Hematopoietic multipotent progenitor cell treated with erythropoietin and hydrocortisone succinate and interleukin-3 and kit ligand, for 4 days (in vitro differentiated cells): ENCODE data around the gene FCRL6.

Experiments
- DNase-seq: peaks from one replicate; pipeline ENCODE4 v3.0.0-alpha.2; 2015

Gene FCRL6

GRCh38 chr1:159835862-159836525, 33.8 kb downstream of the FCRL6 start:
- DNase-seq, result peak; percentile 31

- peak; percentile 79 for DNase-seq
These were observed 36.6 kb downstream of the FCRL6 start for GRCh38 chr1:159838715-159839114.

DNA sequence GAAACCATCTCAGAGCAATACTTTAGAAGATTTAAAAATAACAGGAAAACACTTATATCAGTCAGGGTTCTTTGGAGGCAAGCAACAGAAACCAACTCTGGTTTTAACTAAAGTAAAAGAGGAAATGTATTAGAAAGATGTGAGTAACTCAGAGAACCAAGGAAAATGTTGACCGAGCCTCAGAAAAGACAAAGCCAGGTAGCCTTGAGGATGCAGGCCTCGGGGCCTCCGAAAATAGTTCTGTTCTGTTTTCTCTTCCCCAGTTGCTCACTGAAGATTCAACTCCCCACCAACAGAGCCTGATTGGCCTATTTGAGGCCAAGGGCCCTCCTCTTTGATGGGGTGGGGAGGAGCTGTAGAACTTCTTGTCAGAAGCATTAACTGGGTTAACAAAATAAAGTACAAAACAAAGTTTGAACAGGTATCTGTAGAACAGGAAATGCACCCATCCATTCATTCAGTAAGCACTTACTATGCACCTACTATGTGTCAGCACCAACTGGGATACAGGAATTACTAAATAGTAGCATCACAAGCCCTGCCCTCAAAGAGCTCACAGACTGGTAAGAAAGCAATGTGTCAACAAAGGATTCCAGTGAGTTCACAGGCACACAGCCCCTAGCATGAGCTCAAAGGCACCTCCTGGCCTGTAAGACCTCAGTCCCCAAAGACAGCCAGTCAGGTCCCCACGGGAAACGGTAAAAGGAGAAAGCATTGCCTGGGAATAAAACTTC, 37.1 kb downstream of the FCRL6 start:
- no peak for DNase-seq

DNA sequence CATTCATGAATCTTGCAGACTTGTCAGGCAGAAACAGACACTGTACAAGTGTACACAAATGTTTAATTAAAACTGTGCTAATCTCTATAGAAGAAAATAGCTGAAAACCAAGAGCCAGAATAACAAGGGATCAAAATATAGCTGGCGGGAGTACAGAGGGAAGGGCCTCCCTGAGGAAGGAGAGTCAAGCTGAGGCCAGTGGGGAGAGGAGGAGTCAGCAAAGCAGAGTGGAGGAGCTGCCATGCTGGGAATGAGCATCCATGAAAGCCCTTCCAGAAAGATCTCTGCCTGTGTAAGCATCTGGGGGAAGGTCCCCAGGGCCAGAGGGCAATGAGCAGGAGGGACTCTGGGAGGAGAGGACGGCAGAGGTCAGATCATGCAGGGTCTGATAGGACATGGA, 39.6 kb downstream of the FCRL6 start:
- DNase-seq, result no peak

GRCh38 chr1:159843459-159843858, 41.3 kb downstream of the FCRL6 start:
- DNase-seq, result no peak

DNA sequence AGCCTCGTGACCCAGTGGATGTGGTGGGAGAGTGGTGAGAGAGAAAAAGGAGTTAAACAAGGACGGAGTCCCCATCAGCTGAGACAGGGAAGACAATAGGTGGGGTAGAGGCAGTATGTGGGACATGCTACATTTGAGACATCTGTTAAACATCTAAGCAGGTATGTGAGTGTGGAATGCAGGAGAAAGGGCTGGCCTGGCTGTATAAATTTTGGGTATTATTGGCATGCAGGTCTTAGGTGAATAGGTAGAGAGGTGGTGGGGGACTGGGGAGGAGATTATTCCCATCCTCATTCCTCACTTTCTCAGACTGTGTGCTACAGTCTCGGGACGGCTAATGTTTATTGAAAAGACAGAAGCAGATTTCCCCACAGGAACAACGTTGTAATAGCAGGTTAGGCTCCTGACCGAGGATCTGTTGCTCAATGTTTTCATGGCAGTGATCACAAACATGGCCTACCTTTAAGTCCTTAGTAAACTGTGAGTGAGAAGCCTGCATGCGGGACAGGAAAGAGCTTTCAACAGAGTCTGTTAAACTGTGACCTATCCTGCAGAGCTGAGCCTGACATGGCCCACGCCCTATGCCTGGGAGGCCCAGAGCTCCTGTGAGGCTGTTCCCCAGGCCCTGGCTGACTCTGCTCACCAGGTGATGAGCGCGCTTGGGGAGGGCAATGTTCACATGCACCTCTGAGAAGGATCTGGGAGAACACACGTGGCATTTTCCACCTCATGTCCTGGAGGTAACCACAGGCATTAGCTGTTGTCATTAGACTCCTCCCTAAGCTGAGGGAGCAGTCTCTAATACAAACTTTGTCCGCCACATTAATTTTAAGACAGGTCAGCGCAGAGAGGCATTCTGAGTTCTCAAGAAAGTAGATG, 43.8 kb downstream of the FCRL6 start:
- DNase-seq, result no peak

GRCh38 chr1:159847231-159847630, 45.1 kb downstream of the FCRL6 start:
- DNase-seq, result no peak

GRCh38 chr1:159848326-159848725, 46.2 kb downstream of the FCRL6 start:
- DNase-seq, result no peak

DNA sequence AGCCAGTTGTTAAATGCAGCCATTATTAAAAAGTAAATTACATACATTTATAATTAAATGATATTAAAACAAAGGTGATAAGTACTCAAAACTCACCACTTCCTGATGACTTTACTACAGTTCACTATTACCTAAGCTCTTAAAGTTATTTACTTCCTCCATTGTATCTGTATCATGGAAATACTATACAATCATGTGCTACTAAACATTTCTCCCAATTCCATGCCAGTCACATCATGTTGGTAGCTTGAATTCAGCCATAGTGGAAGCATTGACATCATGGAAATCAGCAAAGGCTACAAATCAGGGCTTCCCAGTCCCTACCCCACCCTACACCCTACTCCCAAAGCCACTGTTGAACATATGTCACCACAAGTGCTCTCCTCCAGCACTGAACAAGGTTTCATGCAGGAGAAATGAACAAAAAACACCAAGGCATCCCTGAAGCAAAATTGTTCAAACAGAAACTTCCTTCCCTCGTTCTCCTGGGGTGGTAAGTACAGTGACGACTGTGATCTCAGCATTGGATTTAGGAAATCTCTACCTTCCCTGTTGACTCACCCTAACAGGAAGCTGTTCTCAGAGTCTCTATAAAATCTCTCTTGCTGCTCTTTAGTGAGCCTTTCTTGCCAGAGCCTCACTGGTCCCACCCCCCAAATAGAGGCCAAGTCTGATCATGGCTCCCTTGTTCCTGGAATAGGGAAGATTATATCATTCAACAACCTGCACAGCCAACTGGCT, 47.6 kb downstream of the FCRL6 start:
- no peak for DNase-seq

- DNase-seq, result peak; percentile 56
These were observed 49.2 kb downstream of the FCRL6 start for GRCh38 chr1:159851407-159851806.

DNA sequence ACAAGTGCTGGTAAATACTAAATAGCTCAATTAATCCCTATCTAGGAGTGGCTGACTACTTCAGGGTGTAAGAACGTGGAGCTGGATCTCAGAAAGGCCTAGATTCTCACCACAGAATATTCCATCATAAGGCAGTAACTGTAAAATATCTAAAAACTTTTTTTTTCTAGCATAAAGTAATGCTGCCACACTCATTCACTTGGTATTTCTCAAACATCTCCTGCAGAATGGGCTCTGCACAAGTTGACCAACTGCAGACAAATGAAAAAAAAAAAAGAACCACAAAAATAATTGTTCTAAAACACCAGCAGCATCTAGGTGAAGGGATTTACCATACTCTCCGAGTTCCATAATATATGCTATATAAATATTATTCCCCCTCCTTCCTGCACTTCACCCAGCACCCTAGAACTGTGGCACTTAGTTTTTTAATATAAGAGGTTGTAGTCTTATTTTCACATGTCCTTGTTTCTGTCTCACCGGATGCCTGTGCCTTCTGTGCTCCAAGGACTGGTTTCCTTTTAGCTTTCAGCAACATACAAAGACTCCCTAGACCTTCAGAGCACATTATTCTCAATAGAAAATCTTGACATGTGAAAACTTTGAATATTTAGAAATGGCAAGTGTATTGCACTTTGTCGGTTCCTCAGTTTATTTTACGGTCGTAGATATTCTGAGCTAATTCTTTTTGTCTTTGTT, 51.4 kb downstream of the FCRL6 start:
- DNase-seq, result no peak

DNA sequence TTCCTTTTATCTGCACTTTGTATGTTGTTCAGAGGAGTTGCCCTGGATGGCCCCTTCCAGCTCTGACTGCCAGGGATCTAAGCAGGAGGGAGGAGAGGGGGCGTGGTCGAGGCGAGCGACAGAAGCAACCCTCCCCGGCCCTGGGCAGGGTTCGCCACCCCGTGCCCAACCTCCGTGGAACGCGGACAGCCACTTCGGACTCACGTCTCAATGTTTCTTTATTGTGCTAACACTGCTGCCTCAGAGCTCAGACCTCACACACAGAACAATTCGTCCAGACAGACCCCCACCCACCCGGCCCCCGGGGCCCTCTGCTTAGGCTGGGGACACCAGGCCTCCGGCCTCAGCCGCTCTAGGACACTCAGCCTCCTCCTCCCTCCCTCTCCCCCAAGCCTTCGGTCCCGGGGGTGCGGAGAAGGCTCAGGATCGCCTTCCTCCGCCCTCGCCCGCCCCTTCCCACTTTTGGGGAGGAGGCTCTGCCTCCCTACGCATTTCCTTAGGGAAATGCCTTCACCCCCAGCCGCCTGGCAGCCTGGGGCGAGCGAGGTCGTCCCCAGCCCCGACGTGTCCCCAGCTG, 52.0 kb downstream of the FCRL6 start:
- DNase-seq, result peak; percentile 61

- DNase-seq, result peak; percentile 92
These were observed 52.6 kb downstream of the FCRL6 start for GRCh38 chr1:159854693-159855192.

DNA sequence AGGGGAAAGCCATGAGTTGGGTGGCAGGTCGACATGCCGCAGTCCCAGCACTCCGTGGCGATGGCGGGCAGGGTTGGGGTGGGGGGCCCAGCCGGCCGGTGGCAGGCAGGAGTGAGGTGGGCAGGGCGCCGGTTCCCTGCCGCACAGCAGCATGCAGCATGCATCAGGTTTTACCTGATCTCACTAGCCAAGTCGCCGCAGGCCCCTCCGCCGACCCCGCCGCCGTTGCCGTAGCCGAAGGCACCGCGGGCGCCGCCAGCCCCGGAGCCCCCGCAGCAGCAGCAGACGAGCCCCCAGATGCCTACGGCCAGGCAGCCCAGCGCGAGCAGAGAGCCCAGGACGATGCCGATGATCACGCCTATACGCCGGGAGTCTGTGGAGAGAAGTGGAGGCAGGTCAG, 53.5 kb downstream of the FCRL6 start:
- no peak for DNase-seq

GRCh38 chr1:159856576-159856975, 54.4 kb downstream of the FCRL6 start:
- DNase-seq, result no peak

- DNase-seq, result no peak
These were observed 55.7 kb downstream of the FCRL6 start for GRCh38 chr1:159857889-159858288.

- DNase-seq, result no peak
These were observed 57.7 kb downstream of the FCRL6 start for GRCh38 chr1:159859767-159860322.

DNA sequence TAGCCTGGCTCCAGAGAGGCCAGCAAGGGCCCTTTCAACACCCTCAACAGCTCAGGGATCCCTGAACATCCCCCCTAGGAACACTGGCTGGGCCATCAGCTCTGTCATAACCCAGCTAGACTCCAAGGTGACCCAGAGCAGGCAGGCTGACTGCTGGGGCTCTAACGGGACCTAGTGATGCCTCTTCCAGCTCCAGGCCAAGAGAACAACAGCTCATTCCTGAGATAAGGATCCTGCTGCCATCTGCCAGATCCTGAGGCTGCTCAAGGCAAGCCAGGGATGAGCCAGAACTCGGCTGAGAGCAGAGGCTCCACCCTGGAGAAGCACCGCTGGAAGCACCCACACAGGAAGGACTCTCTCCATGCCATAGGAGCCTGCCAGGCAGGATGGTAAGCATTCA, 58.3 kb downstream of the FCRL6 start:
- no peak for DNase-seq

DNA sequence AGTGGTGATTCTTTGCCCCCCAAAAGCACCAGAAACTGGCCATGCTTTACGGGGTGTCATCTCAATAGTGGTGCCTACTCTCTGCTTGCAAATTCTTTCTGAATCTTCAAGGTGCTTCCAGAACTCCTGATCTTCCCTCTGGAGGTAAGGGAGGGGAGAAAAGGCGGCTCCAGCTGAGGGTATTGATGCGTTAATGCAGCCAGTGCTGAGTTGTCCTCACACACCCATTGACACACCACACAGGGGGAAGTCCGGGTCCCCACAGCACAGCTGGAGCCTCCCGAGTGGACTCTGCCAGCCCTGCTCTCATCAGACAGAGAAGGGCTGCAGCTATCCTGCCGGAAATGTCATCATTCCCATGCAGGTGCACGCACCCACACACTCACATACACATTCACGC, 59.1 kb downstream of the FCRL6 start:
- DNase-seq, result no peak

- no peak for DNase-seq
These were observed 59.9 kb downstream of the FCRL6 start for GRCh38 chr1:159862031-159862430.

DNA sequence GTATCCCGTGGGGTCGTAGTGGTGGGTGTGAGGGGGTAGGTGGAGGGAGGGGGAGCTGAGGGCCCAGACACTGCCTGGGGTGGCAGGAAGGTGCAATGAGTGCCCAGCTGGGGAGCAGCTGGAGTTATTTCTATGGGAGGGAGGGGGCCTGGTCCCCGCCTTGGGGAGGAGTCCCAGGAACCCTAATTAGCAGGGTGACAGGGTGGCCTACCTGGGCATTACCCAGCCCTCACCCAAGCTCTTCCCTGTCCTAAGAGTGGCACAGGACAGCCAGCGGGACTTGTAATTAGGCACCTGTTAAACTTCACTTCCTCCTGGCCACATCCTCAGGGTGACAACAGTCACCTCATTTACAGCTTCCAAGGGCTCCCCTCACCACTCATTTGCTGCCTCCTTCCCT, 60.4 kb downstream of the FCRL6 start, which contains the start of gene VSIG8:
TSS of gene VSIG8 (minus strand) at position 101 of the 400 bp plus-strand sequence. CDS start 136 bp downstream, outside the sequence.
- no peak for DNase-seq
